ENCODE measurements around the gene CTNNB1.

Gene CTNNB1

GRCh38 chr3:41260063-41260450, 60.8 kb downstream of the CTNNB1 start:
- H3K4me1 ChIP-seq (ENCODE audit: insufficient read depth, low read length) = no peaks in the 10 kb centered on the region
- H3K4me2 ChIP-seq (ENCODE audit: insufficient read depth, low read length) = no peak overlapping the region
- H2AFZ ChIP-seq (ENCODE audit: low read depth, low read length) = no peak overlapping the region
- ATAC-seq (ENCODE audit: insufficient read depth, low read depth) = no peak
- H3K79me2 ChIP-seq (ENCODE audit: insufficient read depth, low read length) = no peaks in the 10 kb centered on the region
- H3K27me3 ChIP-seq (ENCODE audit: insufficient read depth, low read length, poor library complexity) = no peaks in the 10 kb centered on the region
- no peaks in the 10 kb centered on the region for H3K36me3 ChIP-seq (ENCODE audit: insufficient read depth, low read length)
- no peaks in the 10 kb centered on the region for H4K20me1 ChIP-seq (ENCODE audit: insufficient read depth, low read length)
- TF ChIP-seq EZH2 (IDR thresholded peaks at IDR 0.05; ENCODE audit: borderline replicate concordance, low read depth, low read length, severe bottlenecking) = no peak
- TF ChIP-seq, protein P1, sequence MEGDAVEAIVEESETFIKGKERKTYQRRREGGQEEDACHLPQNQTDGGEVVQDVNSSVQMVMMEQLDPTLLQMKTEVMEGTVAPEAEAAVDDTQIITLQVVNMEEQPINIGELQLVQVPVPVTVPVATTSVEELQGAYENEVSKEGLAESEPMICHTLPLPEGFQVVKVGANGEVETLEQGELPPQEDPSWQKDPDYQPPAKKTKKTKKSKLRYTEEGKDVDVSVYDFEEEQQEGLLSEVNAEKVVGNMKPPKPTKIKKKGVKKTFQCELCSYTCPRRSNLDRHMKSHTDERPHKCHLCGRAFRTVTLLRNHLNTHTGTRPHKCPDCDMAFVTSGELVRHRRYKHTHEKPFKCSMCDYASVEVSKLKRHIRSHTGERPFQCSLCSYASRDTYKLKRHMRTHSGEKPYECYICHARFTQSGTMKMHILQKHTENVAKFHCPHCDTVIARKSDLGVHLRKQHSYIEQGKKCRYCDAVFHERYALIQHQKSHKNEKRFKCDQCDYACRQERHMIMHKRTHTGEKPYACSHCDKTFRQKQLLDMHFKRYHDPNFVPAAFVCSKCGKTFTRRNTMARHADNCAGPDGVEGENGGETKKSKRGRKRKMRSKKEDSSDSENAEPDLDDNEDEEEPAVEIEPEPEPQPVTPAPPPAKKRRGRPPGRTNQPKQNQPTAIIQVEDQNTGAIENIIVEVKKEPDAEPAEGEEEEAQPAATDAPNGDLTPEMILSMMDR (IDR thresholded peaks at IDR 0.05; ENCODE audit: borderline replicate concordance, extremely low read depth, low read length, poor library complexity, severe bottlenecking) = no peak
- H3K9ac ChIP-seq (ENCODE audit: low read depth, low read length) = no peak overlapping the region
- no peak overlapping the region for H3K27ac ChIP-seq (ENCODE audit: low read length)
- no peak for DNase-seq
- H3K9me3 ChIP-seq (ENCODE audit: insufficient read depth, low read length, severe bottlenecking) = no peaks in the 10 kb centered on the region
- no peak overlapping the region for H3K4me3 ChIP-seq (ENCODE audit: low read depth in 1 of 2, low read length in 2 of 2)

DNA sequence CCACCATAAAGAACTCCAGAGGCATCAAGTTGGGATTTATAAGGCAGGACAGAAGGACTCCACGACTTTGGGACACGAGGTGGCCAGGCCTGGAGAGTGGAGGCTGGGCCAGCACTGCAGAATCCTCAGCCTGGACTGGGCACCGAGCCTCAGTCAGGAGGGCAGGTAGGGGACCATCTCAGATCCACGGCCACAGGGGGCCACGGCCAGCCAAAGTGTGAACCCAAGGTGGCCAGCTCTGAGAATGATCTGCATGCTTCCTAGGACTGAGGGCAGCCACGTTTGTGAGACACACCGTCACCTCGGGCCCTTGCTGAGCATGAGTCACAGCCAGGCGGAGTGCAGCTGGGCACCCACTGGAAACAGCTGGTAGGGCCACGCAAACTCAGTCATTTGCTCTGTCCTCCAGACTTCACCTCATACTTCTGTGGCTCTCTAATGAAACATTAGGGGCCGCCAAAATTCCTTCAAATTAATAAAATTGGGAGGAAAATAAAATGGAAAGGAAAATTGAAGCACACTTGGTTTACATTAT, 65.8 kb downstream of the CTNNB1 start:
- no peaks in the 10 kb centered on the region for H3K79me2 ChIP-seq (ENCODE audit: insufficient read depth, low read length)
- no peaks in the 10 kb centered on the region for H3K4me1 ChIP-seq (ENCODE audit: insufficient read depth, low read length)
- H4K20me1 ChIP-seq (ENCODE audit: insufficient read depth, low read length) = no peaks in the 10 kb centered on the region
- ATAC-seq (ENCODE audit: insufficient read depth, low read depth) = no peak; the same call in 2 of the 3 replicates
- no peak overlapping the region for H2AFZ ChIP-seq (ENCODE audit: low read depth, low read length)
- H3K27me3 ChIP-seq (ENCODE audit: insufficient read depth, low read length, poor library complexity) = no peaks in the 10 kb centered on the region
- no peak overlapping the region for H3K4me2 ChIP-seq (ENCODE audit: insufficient read depth, low read length)
- H3K27ac ChIP-seq (ENCODE audit: low read length) = no peak overlapping the region
- no peaks in the 10 kb centered on the region for H3K9me3 ChIP-seq (ENCODE audit: insufficient read depth, low read length, severe bottlenecking)
- no peak overlapping the region for H3K4me3 ChIP-seq (ENCODE audit: low read depth in 1 of 2, low read length in 2 of 2)
- no peak for TF ChIP-seq EZH2 (IDR thresholded peaks at IDR 0.05; ENCODE audit: borderline replicate concordance, low read depth, low read length, severe bottlenecking)
- TF ChIP-seq, protein P1 (IDR thresholded peaks at IDR 0.05; ENCODE audit: borderline replicate concordance, extremely low read depth, low read length, poor library complexity, severe bottlenecking) = no peak
- no peak for DNase-seq
- H3K36me3 ChIP-seq (ENCODE audit: insufficient read depth, low read length) = no peaks in the 10 kb centered on the region
- H3K9ac ChIP-seq (ENCODE audit: low read depth, low read length) = no peak overlapping the region

DNA sequence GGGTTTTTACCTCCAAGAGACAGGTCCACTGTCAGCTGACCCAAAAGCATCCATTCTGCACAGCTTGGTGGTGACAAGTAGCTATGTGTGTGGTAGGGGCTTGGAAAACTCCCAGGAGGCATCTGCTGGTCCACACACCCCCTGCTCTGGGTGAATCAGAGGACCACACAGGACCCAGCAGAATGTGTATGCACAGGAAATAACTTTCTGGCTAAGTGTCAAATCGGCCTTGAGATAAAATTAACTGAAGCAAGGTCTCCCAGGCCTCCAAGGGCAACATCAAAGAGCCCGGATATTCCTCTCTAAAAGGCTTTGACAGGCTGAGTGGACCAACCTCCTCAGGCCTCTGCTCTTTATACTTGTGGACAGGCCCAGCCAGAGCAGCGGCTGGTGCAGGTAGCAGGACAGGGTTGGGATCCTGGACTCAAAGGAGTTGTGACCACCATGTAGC, 66.5 kb downstream of the CTNNB1 start:
- Histone ChIP-seq H3K79me2 (ENCODE audit: insufficient read depth, low read length) (no peaks in the 10 kb centered on the region), H2AFZ (ENCODE audit: low read depth, low read length) (no peak overlapping the region), H3K9ac (ENCODE audit: low read depth, low read length) (no peak overlapping the region), H4K20me1 (ENCODE audit: insufficient read depth, low read length) (no peaks in the 10 kb centered on the region), H3K4me3 (ENCODE audit: low read depth in 1 of 2, low read length in 2 of 2) (no peak overlapping the region), H3K4me2 (ENCODE audit: insufficient read depth, low read length) (no peak overlapping the region), H3K4me1 (ENCODE audit: insufficient read depth, low read length) (no peaks in the 10 kb centered on the region), H3K27ac (ENCODE audit: low read length) (no peak overlapping the region), H3K36me3 (ENCODE audit: insufficient read depth, low read length) (no peaks in the 10 kb centered on the region), H3K27me3 (ENCODE audit: insufficient read depth, low read length, poor library complexity) (no peaks in the 10 kb centered on the region), H3K9me3 (ENCODE audit: insufficient read depth, low read length, severe bottlenecking) (no peaks in the 10 kb centered on the region)
- no peak for ATAC-seq (ENCODE audit: insufficient read depth, low read depth)
- DNase-seq = no peak
- no peak for TF ChIP-seq EZH2 (IDR thresholded peaks at IDR 0.05; ENCODE audit: borderline replicate concordance, low read depth, low read length, severe bottlenecking)
- TF ChIP-seq, protein P1 (IDR thresholded peaks at IDR 0.05; ENCODE audit: borderline replicate concordance, extremely low read depth, low read length, poor library complexity, severe bottlenecking) = no peak

Measured in DND-41 (cell line).